Gastrocnemius medialis (tissue), 4 donors: Measurements from ENCODE around the gene AFDN. TPM values are rescaled to one million over a fixed set of nuclear protein-coding genes. Genes with fewer than 3 reads are reported as not detected.

Source experiments
- ATAC-seq, 2 donors: fragments of 150-250 bp; one replicate each; pipeline ENCODE4 v1.9.1; 2016
- DNase-seq, 2 donors: peaks; one replicate each; pipeline ENCODE4 v3.0.0-alpha.2; 2019
- H3K27ac ChIP-seq, 4 donors: fragments of 200-600 bp; sonication (generic); 1 replicate in 1 of 4; 2 replicates in 3 of 4; pipeline ENCODE4 v1.5.1; 2016 to 2018; ENCODE audit warnings: mild to moderate bottlenecking in 2 of 4, moderate library complexity in 1 of 4
- H3K27me3 ChIP-seq, 3 donors: fragments of 200-600 bp; sonication (generic) in 2 of 3; 1 replicate in 1 of 3; 2 replicates in 2 of 3; pipeline versions ENCODE4 v1.5.1 to v1.6.0; 2016 to 2019; ENCODE audit warnings: mild to moderate bottlenecking in 1 of 3, moderate library complexity in 1 of 3
- H3K36me3 ChIP-seq, 2 donors: fragments of 200-600 bp; sonication (generic) in 1 of 2; one replicate each; pipeline ENCODE4 v1.5.1; 2017 to 2018
- H3K4me1 ChIP-seq, 2 donors: fragments of 200-600 bp; sonication (generic) in 1 of 2; one replicate each; pipeline ENCODE4 v1.5.1; 2016 to 2017; ENCODE audit warnings: mild to moderate bottlenecking in 2 of 2
- H3K4me3 ChIP-seq, 4 donors: fragments of 200-600 bp; sonication (generic) in 3 of 4; 1 replicate in 1 of 4; 2 replicates in 3 of 4; pipeline ENCODE4 v1.5.1; 2016 to 2019; ENCODE audit warnings: mild to moderate bottlenecking in 2 of 4
- H3K9me3 ChIP-seq, 3 donors: fragments of 200-600 bp; sonication (generic) in 2 of 3; 1 replicate in 1 of 3; 2 replicates in 2 of 3; pipeline ENCODE4 v1.5.1; 2016 to 2019
- CTCF ChIP-seq, 5 experiments: fragments of 450-650 bp in 3 of 5; fragments of 200-600 bp in 2 of 5; sonication (generic) in 2 of 5; IDR thresholded peaks in 4 of 5; conservative IDR thresholded peaks in 1 of 5; 1 replicate in 4 of 5; 2 replicates in 1 of 5; pipeline ENCODE4 v1.5.1; 2016 to 2019; ENCODE audit warnings: antibody characterized with exemption in 5 of 5, mild to moderate bottlenecking in 3 of 5, moderate library complexity in 3 of 5
- POLR2A ChIP-seq, 2 donors: fragments of 450-650 bp; IDR thresholded peaks; one replicate each; pipeline ENCODE4 v1.6.1; 2017; ENCODE audit warnings: antibody characterized with exemption in 2 of 2, mild to moderate bottlenecking in 2 of 2, moderate library complexity in 2 of 2
- in situ Hi-C, 4 donors: fragments of 200-750 bp; cut with MboI; loops; one replicate each; pipeline versions ENCODE4 v1.15.0 to v1.8.0; 2017; ENCODE audit warnings: low sequenced_read_pairs in 4 of 4
- intact Hi-C: fragments of 100-400 bp; cut with DNase I; formaldehyde crosslinking; loops from one replicate; pipeline ENCODE4 v1.15.1; 2023; ENCODE audit warnings: low total_unique reads
- total RNA-seq, 4 donors: library from RNA; depleted of rRNA; stranded (reverse); fragments of >200 nt; gene quantifications; one replicate each; pipeline versions ENCODE4 v1.1.0 to v1.2.3, GENCODE V29; 2016

AFDN gene
- total RNA-seq, 4 donors from 2014 or later, result 22.2 to 66.0 (median 30.0) TPM

GRCh38 chr6:167802339-167802738 lies 24.4 kb upstream of the AFDN start:
- no peaks in the 10 kb centered on the region for H3K36me3 ChIP-seq
- DNase-seq (no peak), ATAC-seq (no peak)
- no peaks in the 10 kb centered on the region for H3K27me3 ChIP-seq
- H3K4me3 ChIP-seq, result no peak overlapping the region
- no peak for TF ChIP-seq CTCF (IDR thresholded peaks at IDR 0.05 in 4 of 5, conservative IDR thresholded peaks at IDR 0.05 in 1 of 5)
- no peak for TF ChIP-seq POLR2A (IDR thresholded peaks at IDR 0.05)
- peaks cover 0 to 9% of the 10 kb centered on the region in 2 donors for H3K4me1 ChIP-seq
- H3K27ac ChIP-seq, result no peak overlapping the region
- intact Hi-C loops (no loop called here), in situ Hi-C loops (no loop called here)
- H3K9me3 ChIP-seq, result no peaks in the 10 kb centered on the region

DNA sequence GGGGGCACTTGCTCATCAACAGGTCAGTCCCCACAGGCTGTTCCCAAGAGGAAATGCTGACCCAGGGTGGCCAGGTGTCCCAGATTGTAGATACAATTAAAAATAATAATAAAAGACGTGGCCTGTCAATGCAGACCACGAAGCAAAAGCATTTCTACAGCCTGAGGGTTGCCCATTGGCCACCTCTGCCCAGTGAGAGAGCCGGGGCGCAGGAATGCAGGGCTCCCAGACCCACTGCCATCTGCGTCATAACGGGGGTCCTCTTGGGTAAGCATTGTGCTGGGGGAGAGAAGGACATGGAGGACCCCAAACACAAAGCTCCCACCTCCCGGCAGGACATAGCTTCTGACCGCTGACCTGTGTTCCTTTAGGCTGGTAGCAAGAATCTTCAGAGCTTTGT lies 22.9 kb upstream of the AFDN start:
- H3K27ac ChIP-seq, result no peak overlapping the region
- no peak overlapping the region for H3K4me3 ChIP-seq
- no peaks in the 10 kb centered on the region for H3K27me3 ChIP-seq
- no peaks in the 10 kb centered on the region for H3K36me3 ChIP-seq
- intact Hi-C loops (no loop called here), in situ Hi-C loops (no loop called here)
- H3K9me3 ChIP-seq, result no peaks in the 10 kb centered on the region
- no peak for ATAC-seq
- TF ChIP-seq POLR2A (IDR thresholded peaks at IDR 0.05) (no peak), CTCF (IDR thresholded peaks at IDR 0.05 in 4 of 5, conservative IDR thresholded peaks at IDR 0.05 in 1 of 5) (no peak)
- H3K4me1 ChIP-seq, result peaks cover 0 to 9% of the 10 kb centered on the region in 2 donors
- DNase-seq, result no peak

GRCh38 chr6:167804281-167805013 lies 22.3 kb upstream of the AFDN start:
- no peak for ATAC-seq
- no peak for DNase-seq
- Histone ChIP-seq H3K27me3 (no peaks in the 10 kb centered on the region), H3K27ac (no peak overlapping the region), H3K9me3 (no peaks in the 10 kb centered on the region), H3K4me1 (peaks cover 0 to 3% of the 10 kb centered on the region in 2 donors), H3K36me3 (no peaks in the 10 kb centered on the region), H3K4me3 (no peak overlapping the region)
- in situ Hi-C loops (no loop called here), intact Hi-C loops (no loop called here)
- no peak for TF ChIP-seq CTCF (IDR thresholded peaks at IDR 0.05 in 4 of 5, conservative IDR thresholded peaks at IDR 0.05 in 1 of 5)
- TF ChIP-seq POLR2A (IDR thresholded peaks at IDR 0.05), result no peak

DNA sequence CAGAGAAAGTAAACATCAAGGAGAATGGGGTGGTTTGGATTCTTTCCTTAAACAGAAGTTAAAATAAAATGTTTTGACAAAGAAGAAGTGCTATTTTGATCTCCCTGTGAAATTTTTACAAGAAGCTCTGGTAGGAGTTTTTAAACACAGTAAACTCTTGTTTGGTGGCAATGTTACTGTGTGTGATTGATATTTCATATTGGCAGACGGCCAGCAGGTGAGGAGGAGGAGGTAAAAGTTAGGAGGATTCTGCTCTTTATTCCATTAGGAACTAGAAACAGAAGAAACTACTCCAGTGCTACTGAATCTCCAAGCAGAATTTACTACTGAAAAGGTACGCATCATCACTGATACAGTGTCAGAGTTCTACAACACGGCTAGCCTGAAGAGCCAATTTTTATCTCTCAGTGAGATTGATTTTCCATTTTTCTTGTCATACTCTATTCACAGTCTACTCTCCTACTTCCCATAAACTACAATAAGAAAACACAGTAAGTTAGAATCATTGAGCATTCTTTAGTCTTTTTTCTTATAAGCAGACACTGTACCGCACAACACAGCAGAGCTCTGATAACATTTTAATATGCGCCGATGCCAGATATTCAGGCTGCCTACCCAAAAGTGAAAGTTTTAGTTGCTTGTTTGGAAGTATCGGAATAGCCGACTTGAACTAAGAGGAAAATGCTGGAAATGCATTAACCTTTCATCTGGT lies 21.2 kb upstream of the AFDN start:
- TF ChIP-seq POLR2A (IDR thresholded peaks at IDR 0.05) (no peak), CTCF (IDR thresholded peaks at IDR 0.05 in 4 of 5, conservative IDR thresholded peaks at IDR 0.05 in 1 of 5) (no peak)

More for the DNA sequence above, 21.2 kb upstream of the AFDN start:
- ATAC-seq (no peak), DNase-seq (no peak)
- intact Hi-C loops, result no loop called here
- in situ Hi-C loops, result no loop called here
- no peak overlapping the region for H3K4me3 ChIP-seq
- no peak overlapping the region for H3K27ac ChIP-seq
- H3K9me3 ChIP-seq, result no peaks in the 10 kb centered on the region
- H3K4me1 ChIP-seq, result no peaks in the 10 kb centered on the region
- H3K36me3 ChIP-seq, result no peaks in the 10 kb centered on the region
- H3K27me3 ChIP-seq, result no peaks in the 10 kb centered on the region
